Measurements from ENCODE around the gene KRT16.
"Not testable (repeated sequence)": the region's sequence is repeated elsewhere in the genome, so short reads cannot be mapped to it uniquely, and the experiment has no call there.

KRT16 gene

DNA sequence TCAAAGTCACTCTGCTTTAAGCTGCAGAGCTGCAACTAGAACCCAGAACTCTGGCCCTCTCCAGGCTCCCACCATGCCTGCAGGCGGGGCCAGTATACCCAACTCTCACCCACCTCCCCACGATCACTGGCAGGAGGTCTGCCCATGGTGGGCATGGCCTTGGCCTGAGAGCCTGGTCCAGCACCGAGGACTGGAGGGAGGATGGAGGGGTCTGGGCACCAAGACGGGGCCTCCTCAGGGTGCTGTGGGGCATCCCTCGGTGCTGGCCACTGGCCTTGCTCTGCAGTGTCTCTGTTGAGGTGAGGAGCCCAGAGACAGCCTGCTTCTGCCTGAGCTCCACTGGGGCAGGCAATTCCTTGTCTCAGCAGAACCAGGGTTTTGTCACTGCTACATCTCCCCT lies 1.5 kb upstream of the KRT16 start:
- DNase-seq, result no peak

GRCh38 chr17:41613277-41614082 lies 913 bp upstream of the KRT16 start:
- no peak for DNase-seq

DNA sequence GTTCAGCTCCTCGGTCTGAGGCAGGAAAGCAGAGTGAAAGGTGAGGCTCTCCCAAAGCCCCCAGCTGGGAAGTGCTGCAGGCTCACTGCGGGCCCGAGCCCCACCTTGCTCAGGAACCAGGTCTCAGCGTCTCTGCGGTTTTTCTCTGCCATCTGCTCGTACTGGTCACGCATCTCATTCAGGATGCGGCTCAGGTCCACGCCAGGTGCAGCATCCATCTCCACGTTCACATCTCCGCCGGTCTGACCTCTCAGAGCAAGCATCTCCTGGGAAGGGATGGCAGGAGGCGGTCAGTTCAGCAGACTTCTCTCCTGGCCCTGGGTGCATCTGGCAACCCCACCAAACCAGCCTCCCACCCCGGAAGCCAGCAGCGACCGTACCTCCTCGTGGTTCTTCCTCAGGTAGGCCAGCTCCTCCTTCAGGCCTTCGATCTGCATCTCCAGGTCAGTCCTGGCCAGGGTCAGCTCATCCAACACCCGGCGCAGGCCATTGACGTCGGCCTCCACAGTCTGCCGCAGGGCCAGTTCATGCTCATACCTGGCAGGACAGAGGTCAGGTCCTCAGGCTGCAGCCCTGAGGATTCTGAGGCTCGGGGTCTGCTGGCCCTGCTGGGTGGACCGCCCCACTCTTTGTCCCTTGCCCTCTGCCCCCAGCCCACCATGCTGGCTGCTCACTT lies 1.5 kb downstream of the KRT16 start:
- no peak for DNase-seq

DNA sequence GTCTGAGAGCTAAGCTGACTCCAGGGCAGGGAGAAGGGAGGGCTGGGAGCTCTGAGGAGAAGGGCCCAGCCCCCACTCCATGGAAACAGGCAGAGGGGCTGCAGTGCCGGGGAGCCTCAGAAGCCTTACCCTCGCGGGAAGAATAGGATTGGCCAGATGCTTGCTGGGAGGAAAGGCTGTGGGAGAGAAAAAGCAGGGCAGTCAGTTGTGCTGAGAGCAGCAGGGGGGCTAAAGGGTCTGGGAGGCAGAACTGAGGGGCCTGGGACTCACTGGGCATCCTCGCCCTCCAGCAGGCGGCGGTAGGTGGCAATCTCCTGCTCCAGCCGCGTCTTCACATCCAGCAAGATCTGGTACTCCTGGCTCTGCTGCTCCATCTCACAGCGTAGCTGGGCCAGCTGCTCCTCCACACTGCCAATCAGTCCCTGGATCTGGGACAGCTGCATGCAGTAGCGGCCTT lies 2.5 kb downstream of the KRT16 start:
- DNase-seq, result not testable (repeated sequence)

GRCh38 chr17:41606930-41607329 lies 5.6 kb downstream of the KRT16 start:
- DNase-seq, result not testable (repeated sequence)

DNA sequence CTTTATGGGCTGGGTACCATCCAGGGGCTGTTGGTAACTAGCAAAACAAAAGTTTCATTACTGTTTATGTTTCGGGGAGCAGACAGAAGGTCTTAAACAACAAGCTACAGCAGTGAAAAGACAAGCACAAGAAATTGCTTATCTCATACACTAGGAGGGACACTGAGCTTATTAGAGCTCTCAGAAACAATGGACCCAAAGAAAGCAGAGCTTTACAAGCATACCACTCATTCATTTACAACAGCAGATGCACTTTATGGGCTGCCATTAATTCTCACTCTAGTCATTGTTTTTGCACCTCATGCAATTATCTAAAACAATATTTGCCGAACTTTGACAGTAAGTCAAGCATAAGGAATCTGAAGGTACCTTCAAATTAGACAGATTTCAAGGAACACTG lies 10.0 kb downstream of the KRT16 start:
- no peak for DNase-seq

DNA sequence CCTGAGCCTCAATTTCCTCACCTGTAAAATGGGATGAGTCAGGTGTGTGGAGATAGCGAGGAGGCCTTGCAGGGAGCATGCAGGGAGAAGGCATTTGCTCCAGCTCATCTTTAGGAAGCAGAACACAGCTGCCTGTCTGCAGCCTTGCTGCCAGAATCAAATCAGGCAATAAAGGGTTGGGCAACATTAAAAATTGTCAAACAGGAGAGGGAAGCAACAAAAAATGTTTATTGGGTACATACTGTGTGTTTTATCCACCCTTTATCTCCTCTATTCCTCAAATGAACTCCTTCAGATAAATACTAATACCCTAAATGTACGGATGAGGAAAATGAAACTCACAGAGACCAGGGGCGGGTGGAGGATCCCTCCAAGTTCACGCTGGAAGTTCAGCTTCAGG lies 12.2 kb downstream of the KRT16 start:
- no peak for DNase-seq

DNA sequence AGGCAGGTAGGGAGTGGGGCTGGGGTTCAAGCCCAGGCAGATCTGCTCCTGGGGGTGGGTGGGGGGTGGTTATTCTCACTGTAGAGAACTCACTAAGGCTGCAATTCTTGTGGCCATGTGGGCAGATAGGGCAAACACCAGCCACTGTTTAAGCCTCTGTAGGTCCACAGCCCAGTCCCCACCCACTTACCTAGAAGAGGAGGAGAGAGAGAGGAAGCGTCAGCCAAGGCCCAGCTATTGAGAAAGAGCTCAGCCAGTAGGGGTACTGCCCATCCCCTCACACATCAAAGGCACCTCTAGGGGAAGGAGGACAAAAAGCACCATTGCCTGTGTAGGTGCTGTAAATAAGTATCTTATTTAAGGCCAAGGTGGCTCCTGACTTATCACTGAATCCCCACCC lies 12.9 kb downstream of the KRT16 start:
- DNase-seq, result no peak

GRCh38 chr17:41595585-41595984 lies 17.0 kb downstream of the KRT16 start:
- DNase-seq, result no peak

DNA sequence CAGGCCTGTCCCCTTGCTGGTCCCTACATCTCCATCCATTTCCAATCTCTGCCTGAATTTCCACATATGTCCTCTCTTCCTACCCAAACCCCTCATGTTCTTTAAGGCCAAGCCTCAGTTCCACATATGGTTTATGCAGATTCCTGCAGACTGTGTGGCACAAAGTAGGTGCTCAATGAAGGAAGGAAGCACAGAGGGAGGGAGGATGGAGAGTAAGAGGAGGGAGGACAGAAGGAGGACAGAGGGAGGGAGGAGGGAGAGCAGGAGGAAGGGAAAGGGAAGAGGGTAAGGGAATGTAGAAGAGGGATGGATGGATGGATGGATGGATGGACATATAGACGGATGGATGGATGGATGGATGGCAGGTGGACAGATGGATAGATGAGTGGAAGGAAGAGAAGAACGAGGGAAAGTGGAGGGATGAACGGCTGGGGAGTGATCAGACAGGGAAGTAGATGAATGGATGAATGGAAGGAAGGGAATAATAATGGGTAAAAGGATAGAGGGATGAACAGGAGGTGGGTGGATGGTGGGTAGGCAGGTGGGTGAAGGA lies 18.1 kb downstream of the KRT16 start:
- DNase-seq, result no peak

- DNase-seq, result no peak
Observed at GRCh38 chr17:41593306-41593981, 19.1 kb downstream of the KRT16 start.

- DNase-seq, result no peak
Observed at GRCh38 chr17:41592601-41593305, 19.8 kb downstream of the KRT16 start.

DNA sequence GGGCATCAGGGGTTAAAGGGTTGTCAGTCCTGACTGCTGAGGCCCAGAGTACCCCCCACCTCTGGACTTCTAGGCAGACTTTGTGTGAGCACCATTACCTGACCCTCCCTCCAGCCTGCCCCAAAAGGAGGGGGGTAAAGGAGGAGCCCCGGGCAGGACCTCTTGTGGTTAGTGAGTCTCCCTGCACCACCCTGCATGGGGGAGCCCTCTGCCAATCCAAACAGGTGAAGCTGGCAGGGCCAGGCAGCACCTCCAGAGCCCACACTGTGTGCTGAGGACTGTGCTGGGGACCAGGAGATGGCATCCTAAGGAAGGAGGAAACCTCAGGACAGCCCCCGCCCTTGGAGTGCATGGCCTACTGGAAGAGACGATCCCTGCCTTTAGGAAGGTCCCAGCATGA lies 23.3 kb downstream of the KRT16 start:
- DNase-seq, result no peak

DNA sequence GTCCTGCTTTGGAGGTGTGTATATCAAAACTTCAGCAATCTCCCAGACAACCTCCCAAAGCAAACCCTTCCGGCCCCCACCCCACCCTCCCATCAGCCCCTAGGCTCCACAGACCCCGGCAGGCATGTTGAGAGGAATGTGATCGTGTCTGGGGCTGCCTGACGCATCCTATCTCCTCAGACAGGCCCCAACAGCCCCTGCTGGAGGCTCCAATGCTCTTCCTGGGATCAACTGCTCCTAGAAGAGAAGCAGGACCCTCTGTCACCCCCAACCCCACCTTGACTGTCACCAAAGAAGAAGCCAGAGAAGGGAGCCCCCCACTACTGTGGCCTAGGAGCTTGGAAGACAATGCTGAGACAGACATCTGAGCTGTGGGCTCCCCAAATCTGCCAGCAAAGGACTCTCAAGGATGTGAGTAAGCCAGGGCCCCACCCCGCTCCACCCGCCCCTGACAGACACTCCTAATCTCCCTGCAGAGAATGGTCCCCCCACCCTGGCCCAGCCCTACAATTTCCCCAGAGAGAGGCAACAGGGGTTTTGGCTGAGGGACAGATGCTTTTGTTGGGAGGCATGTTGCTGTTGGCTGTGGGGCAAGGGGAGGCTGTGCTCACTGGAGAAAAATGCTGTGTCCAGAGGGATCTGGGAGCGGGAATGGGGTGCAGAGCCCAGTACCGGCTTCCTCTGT lies 24.3 kb downstream of the KRT16 start:
- no peak for DNase-seq

GRCh38 chr17:41586863-41587495 lies 25.6 kb downstream of the KRT16 start, which contains the start of gene KRT14:
TSS of gene KRT14 (minus strand) at chr17:41586895. CDS start at chr17:41586834, 61 bp downstream.
- DNase-seq, result no peak

- no peak for DNase-seq
Observed at GRCh38 chr17:41585301-41586056, 27.1 kb downstream of the KRT16 start.

DNA sequence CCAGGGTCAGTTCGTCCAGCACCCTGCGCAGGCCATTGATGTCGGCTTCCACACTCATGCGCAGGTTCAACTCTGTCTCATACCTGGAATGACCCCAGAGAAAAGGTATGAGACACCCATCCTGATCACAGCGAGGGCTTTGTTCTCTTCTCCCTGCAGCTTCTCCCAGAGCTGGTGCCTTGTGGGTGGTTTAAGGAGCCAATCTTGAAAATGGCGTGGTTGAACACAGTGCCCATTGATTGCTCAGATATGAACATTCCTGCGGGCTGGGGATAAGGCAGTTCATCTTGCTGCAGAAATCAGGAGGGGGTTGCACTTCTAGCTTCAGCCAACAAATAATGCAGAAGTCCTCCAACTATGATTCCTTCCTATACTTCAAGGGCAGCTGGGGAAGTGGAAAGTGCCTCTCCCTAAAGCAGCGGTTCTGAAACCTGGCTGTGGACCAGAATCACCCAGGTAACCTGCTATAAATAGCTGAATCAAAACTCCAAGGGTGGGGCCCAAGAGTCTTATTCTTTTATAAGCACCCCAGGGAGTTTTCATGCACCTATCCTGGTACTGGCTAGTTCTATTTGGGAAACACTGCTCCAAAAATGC lies 28.1 kb downstream of the KRT16 start:
- not testable (repeated sequence) for DNase-seq

DNA sequence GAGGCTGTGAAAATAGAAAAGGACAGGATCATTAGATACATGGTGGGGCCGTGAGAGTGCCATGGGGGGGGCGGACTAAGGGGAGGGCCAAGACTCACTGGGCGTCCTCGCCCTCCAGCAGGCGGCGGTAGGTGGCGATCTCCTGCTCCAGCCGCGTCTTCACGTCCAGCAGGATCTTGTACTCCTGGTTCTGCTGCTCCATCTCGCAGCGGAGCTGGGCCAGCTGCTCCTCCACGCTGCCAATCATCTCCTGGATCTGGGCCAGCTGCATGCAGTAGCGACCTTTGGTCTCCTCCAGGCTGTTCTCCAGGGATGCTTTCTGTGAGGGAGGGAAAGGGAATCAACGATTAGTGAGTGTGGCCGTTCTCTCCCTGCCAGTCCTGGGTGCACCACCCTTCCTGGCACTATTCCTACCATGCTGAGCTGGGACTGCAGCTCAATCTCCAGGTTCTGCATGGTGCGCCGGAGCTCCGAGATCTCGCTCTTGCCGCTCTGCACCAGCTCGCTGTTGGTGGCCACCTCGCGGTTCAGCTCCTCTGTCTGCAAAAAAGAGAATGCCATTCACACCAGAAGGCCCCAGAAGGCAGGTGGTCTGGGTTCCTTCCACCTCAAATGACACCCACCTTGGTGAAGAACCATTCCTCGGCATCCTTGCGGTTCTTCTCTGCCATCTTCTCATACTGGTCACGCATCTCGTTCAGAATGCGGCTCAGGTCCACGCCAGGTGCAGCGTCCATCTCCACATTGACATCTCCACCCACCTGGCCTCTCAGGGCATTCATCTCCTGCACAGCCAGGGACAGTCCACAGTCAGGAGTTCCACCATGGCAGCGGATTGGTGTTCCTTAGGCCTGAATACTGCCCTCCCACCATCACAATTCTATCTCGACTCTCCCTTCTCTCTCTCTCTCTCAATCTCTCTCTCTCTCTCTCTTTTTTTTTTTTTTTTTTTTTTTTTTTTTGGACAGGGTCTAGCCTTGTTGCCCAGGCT lies 29.1 kb downstream of the KRT16 start:
- no peak for DNase-seq

Data from activated CD4-positive, alpha-beta T cell treated with anti-CD3 and anti-CD28 coated beads, Interleukin-2, amount 50 U/mL, for 4 hours (primary cell).